Stimulated activated CD4-positive, alpha-beta T cell treated with anti-CD3 and anti-CD28 coated beads, Interleukin-4, amount 100 ng/mL, for 1 hour (primary cell): ENCODE results near the gene RHBDD2.
"Not testable (repeated sequence)": the region's sequence is repeated elsewhere in the genome, so short reads cannot be mapped to it uniquely, and the experiment has no call there.

Source experiments
- DNase-seq: peaks from one replicate; pipeline ENCODE4 v3.0.0-alpha.2; 2020

Gene RHBDD2

DNA sequence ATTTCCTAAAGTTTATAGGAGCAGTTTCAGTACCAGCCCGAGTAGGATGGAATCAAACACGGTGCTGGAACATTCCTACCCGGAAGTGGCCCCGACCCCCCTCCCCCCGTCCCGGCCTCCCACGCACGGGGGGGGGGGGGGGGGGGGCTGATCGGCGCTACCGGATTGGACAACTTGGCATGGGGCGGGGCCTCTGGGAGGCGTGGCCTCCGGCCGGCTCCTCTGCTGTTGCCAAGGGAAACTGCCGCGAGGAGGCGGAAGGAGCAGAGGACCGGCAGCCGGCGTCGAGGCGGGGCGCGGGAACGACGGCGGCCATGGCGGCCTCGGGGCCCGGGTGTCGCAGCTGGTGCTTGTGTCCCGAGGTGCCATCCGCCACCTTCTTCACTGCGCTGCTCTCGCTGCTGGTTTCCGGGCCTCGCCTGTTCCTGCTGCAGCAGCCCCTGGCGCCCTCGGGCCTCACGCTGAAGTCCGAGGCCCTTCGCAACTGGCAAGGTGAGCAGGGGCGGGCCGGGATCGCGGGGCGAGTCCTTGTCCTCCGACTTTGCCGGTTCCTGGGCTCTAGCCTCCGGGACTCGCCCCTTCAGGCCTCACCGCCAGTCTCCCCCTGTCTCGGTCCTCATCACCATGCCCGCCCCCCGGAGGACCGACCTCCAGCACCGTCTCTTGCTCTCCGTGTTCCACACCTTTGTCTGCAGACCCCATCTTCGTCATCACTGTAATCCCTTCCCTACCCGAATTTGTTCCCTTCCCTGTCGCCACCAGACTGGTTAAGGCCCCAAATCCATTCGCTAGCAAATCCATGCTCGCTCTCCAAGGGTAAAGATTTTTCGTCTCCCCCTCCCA, at the start of gene RHBDD2:
TSS of gene RHBDD2 (plus strand) at position 266 of the 843 bp plus-strand sequence. CDS start at position 315, 49 bp downstream.
- peak; percentile 98 for DNase-seq

- DNase-seq, result not testable (repeated sequence)
Observed at GRCh38 chr7:75829656-75830055, 49.2 kb upstream of the RHBDD2 start.

- DNase-seq, result no peak
Observed at GRCh38 chr7:75830978-75831377, 47.9 kb upstream of the RHBDD2 start.

GRCh38 chr7:75833662-75834061, 45.2 kb upstream of the RHBDD2 start:
- not testable (repeated sequence) for DNase-seq

GRCh38 chr7:75835688-75836285, 43.0 kb upstream of the RHBDD2 start:
- DNase-seq, result no peak

GRCh38 chr7:75836798-75837197, 42.0 kb upstream of the RHBDD2 start:
- DNase-seq, result no peak

- not testable (repeated sequence) for DNase-seq
Observed at GRCh38 chr7:75838281-75838930, 40.4 kb upstream of the RHBDD2 start.

- no peak for DNase-seq
Observed at GRCh38 chr7:75840029-75840428, 38.8 kb upstream of the RHBDD2 start.

- DNase-seq, result peak; percentile 13
Observed at GRCh38 chr7:75842836-75843446, 35.9 kb upstream of the RHBDD2 start.

DNA sequence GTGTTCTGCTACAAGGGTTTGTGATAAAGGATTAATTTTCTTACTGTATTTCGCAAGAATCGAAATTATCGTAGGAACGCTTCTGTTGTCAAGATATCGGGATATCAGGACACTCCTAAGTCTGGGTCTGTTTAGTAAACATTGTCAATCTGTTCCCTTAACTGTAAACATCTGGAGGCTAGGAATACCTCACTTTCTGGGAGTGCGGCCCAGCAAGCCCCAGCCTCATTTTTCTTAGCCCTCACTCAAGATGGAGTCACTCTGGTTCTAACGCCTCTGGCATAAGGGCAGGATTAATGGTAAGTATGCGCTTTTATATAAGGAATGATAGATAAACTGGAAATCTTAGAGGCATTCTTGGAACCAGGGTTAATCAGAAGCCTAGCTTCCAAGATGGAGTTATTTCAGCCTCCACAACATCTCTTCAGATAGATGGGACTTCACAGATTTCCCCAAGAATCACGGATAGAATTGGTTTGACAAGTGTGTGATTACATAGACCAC, 35.2 kb upstream of the RHBDD2 start:
- no peak for DNase-seq

DNA sequence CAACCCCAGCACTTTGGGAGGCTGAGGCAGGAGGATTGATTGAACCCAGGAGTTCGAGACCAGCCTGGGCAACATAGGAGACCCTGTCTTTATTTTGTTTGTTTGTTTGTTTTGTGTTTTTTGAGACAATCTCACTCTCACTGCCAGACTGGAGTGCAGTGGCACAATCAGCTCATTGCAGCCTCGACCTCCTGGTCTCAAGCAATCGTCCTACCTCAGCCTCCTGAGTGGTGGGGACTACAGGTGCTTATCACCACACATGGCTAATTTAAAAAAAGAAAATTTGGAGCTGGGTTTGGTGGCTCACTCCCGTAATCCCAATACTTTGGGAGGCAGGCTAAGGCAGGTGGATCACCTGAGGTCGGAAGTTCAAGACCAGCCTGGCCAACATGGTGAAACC, 34.7 kb upstream of the RHBDD2 start:
- DNase-seq, result no peak

DNA sequence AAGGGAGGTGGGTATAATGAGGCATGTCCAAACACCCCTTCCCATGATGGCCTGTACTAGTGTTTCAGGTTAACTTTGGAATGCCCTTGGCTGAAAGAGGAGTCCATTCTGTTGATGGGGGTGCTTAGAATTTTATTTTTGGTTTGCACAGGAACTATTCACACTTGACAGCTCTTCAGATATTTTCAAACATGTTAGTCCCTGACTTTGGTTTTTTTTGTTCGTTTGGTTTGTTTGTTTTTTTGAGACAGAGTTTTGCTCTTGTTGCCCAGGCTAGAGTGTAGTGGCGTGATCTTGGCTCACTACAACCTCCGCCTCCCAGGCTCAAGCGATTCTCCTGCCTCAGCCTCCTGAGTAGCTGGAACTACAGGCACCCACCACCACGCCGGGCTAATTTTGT, 33.7 kb upstream of the RHBDD2 start:
- DNase-seq, result not testable (repeated sequence)

GRCh38 chr7:75847707-75848106, 31.1 kb upstream of the RHBDD2 start:
- DNase-seq, result no peak

DNA sequence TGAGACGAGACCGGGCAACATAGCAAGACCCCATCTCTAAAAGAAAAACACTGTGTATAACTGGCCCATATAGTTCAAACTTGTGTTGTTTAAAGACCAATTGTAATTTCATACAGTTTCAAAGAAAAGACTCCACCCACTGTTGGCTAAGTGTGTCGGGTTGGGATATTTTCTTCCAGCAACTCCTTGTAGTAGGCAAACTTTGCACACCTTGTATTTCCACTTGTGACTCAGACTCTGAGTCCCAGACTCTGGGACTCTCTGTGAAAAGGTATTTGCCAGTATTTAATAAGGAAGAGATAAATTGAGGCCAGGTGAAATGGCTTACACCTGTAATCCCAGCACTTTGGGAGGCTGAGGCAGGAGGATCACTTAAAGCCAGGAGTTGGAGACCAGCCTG, 29.3 kb upstream of the RHBDD2 start:
- no peak for DNase-seq

GRCh38 chr7:75850235-75850634, 28.6 kb upstream of the RHBDD2 start:
- no peak for DNase-seq

GRCh38 chr7:75854233-75854632, 24.6 kb upstream of the RHBDD2 start:
- no peak for DNase-seq

DNA sequence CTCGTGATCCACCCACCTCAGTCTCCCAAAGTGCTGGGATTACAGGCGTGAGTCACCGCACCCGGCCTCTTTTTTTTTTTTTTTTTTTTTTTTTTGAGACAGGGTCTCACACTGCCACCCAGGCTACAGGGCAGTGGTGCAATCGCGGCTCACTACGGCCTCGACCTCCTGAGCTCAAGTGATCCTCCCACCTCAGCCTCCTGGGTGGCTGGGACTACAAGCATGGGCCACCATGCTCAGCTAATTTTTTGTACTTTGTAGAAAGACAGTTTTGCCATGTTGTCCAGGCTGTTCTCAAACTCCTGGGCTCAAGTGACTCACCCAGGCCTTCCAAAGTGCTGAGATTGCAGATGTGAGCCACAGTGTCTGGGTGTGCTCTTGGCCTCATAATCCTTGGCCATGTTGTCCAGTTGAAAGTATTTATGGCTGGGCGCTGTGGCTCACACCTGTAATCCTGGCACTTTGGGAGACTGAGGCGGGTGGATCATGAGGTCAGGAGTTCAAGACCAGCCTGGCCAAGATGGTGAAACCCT, 24.0 kb upstream of the RHBDD2 start:
- not testable (repeated sequence) for DNase-seq

DNA sequence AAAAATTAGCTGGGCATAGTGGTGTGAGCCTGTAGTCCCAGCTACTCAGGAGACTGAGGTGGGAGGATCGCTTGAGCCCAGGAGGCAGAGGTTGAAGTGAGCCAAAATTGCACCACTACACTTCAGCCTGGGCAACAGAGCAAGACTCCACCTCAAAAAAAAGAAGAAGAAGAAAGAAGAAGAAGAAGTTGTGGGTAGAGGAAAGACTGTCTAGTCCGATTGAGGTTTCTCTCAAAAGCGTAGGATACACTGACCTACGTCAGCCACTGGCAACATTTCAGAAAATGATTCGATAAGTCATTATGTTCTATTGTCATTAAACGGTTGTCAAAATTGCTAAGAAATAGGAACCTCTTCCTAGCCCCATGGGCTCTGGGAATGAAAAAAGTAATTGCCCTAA, 22.3 kb upstream of the RHBDD2 start:
- DNase-seq, result no peak

- DNase-seq, result no peak
Observed at GRCh38 chr7:75858410-75858809, 20.4 kb upstream of the RHBDD2 start.

- no peak for DNase-seq
Observed at GRCh38 chr7:75861636-75862035, 17.2 kb upstream of the RHBDD2 start.

DNA sequence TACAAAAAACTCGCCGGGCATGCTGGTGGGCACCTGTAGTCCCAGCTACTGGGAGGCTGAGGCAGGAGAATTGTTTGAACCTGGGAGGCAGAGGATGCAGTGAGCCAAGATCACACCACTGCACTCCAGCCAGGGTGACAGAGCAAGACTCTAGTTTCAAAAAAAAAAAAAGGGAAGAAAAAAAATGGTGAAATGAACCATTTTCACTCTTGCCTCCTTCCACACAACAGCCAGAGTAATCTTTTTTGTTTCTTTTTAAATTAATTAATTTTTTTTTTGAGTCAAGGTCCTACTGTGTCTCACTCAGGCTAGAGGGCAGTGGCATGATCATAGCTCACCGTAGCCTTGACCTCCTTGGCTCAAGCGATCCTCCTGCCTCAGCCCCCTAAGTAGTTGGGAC, 14.6 kb upstream of the RHBDD2 start:
- DNase-seq, result not testable (repeated sequence)

DNA sequence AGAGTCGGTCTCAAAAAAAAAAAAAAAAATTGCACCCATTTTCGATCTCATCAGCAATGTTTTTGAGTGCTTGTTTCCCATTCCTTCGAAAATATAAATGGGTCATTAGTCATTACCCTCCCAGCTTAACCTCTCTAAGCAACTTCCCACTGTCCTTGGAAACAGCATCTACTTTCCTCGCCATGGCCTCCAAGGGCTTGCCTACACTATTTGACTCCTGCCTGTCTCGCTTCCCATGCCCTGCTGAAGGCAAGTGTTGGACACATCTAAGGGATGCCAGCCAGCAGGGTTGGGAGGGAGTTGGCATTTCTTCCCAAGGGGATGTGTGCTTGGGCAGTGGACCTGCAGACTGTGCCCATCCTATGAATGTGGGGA, 12.7 kb upstream of the RHBDD2 start:
- DNase-seq, result no peak
